GM21529 (cell line): ENCODE data around the gene LRRC47.
"Not testable (repeated sequence)": the region's sequence is repeated elsewhere in the genome, so short reads cannot be mapped to it uniquely, and the experiment has no call there.

Experiments used
- ATAC-seq: cut with Tn5 transposase; IDR thresholded peaks from one replicate; pipeline ENCODE4 v1.9.1; 2021; ENCODE audit not compliant: unreplicated experiment

Gene LRRC47

DNA sequence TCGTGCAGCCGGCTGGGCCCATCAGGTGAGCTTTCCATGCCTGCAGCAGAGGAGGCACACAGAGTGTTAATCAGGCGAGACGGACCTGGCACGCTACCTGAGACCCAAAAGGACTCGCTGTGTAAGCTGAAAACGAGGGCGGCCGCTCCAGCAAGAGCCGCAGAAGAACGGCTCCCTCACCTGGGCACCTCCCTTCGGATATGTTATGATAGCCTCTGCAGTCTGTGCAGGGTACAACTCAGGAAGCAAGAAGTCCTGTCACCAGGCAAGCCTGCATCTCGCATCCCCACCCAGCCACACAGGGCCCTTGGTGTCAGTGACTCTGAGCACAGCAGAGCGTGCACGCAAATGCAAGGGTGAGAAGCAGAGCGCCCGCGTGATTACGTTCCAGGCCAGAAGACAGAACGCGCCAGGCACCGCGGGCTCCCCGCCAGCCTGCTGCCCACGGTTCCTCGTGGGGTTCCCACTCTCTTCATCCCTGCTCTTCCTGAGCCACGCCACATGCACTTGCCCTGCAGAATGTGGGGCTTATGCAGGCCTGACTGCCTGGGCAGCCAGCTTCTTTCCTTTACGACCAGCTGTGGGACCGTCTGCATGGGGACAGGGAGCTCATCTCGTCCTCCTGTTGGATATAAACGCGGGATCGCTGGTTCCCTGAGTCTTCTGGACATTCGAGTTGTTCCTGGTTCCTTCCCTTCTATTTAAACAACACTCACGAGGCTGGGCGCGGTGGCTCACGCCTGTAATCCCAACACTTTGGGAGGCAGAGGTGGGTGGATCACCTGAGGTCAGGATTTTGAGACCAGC lies 20.2 kb upstream of the LRRC47 start:
- ATAC-seq = no peak

DNA sequence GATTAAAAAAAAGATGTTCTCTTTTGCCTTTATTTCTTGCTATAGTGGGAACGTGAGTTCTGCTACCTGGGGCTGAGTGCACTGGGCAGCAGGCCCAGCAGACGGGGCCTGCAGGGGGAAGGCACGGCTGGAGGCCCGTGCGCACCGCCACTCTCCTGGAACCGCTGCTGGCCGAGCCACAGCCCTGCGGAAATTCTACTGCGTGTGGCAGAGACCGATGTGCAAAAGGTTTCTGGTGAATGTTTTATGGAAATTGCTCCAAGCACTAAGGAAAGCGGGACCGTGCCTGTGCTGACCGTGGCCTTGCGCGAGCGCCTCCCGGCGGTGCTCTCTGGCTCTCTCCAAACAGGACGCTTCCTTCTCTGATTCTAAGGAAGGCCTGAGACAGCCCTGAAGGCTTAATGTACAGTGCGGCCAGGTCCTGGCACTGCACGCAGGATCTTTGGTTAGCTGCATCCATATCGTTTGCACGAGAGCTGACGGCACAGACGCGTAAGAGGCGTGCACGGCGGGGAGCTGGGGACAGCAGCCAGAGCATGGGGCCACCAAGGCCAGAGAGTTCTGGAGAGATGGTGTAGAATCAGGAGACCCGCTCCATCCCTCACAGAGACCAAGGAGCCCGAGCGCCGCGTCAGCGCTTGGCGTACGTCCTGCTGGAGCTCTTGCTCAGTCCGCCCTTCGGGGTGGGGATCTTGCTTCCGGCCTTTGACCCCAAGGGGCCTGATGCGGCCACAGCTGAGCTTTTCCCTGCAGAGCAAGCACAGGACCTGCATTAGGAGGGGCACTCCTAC lies 18.7 kb upstream of the LRRC47 start:
- no peak for ATAC-seq

DNA sequence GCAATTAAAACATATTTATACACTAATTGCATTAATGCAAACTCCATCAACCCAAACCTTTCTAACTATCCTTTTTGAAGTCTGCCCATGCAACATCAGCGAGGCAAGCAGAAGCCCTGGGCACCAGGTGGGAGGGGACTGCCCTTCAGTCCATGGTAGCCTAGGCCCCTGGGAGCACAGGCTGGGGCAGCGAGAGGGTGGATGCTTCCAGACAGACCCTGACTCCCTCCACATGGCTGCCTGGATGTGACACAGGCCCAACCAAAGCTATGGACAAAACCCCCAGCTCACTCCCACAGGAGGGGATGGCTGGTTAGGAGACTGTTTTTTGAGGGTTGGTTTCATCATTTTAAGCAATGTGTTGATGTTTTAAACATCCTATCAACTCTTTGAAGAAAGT lies 17.8 kb upstream of the LRRC47 start:
- ATAC-seq = no peak

GRCh38 chr1:3811595-3811911 lies 15.3 kb upstream of the LRRC47 start:
- ATAC-seq = no peak

- not testable (repeated sequence) for ATAC-seq
Observed at GRCh38 chr1:3810149-3810761, 14.0 kb upstream of the LRRC47 start.

- no peak for ATAC-seq
Observed at GRCh38 chr1:3809680-3810079, 13.4 kb upstream of the LRRC47 start.

GRCh38 chr1:3807769-3808168 lies 11.5 kb upstream of the LRRC47 start:
- no peak for ATAC-seq

- no peak for ATAC-seq
Observed at GRCh38 chr1:3805038-3805437, 8.7 kb upstream of the LRRC47 start.

DNA sequence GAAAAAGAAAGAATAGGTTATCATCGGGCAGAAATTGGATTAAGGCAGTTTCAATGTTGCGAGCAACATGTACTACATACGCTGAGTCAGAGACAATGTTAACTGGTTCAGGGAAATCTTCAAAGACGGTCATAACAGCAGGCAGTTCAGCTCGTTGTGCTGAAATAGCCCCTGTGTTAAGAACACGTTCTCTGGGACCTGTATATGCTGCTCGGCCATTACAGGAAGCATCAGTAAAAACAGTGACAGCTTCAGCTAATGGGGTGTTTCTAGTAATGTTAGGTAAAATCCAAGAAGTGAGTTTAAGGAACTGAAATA lies 8.3 kb upstream of the LRRC47 start:
- not testable (repeated sequence) for ATAC-seq

DNA sequence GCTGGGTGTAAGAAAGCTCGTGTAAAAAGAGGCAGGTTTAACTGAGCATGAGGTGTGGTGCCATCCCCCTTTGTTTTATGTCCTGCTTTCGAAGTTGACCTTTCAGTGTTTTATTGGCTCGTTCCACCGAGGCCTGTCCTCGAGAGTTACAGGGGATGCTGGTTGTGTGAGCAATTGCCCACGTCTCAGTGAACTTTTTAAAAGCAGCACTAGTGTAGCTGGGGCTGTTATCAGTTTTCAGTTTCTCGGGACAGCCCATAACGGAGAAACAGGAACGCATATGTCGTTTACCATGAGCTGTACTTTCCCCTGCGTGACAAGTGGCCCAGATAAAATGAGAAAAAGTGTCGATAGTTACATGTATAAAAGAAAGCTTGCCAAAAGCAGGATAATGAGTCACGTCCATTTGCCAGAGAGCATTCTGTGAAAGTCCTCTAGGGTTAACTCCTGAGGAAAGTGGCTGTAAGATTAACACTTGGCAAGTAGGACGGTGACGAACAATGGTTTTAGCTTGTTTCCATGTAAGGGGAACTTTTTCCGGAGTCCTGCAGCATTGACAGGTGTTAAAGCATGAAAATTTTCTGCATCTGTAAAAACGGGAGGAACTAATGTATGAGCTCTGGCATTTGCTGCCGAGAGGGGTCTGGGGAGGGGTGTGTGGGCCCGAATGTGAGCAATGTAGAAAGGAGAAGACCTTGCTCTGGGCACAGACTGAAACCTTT lies 7.8 kb upstream of the LRRC47 start:
- no peak for ATAC-seq

GRCh38 chr1:3800795-3801194 lies 4.5 kb upstream of the LRRC47 start:
- ATAC-seq = not testable (repeated sequence)

DNA sequence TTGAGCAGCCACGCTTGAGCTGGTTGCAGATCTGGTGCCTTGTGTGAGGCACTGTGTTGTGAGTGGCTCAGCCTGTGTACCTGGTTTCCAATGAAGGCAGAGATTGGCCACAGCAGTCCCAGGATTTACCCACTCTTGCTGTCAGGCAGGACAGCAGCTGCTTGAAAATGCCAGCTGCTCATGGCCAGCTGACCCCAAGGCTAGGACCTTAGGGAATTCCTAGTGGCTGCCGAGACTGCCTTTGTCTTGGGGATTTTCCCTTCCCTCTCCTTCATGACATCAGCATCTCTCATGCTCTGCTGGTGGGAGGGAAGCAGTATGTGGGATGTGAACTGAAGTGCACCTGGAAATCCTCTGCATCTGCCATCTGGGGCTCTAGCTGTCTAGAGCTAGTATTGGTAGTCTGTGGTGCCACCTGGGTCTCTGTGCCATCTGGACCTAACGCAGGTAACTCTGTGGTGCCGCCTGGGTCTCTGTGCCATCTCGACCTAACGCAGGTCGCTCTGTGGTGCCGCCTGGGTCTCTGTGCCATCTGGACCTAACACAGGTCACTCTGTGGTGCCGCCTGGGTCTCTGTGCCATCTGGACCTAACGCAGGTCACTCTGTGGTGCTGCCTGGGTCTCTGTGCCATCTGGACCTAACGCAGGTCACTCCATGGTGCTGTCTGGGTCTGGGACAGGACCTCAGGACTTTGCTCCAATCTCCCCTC lies 3.8 kb upstream of the LRRC47 start:
- ATAC-seq = no peak

DNA sequence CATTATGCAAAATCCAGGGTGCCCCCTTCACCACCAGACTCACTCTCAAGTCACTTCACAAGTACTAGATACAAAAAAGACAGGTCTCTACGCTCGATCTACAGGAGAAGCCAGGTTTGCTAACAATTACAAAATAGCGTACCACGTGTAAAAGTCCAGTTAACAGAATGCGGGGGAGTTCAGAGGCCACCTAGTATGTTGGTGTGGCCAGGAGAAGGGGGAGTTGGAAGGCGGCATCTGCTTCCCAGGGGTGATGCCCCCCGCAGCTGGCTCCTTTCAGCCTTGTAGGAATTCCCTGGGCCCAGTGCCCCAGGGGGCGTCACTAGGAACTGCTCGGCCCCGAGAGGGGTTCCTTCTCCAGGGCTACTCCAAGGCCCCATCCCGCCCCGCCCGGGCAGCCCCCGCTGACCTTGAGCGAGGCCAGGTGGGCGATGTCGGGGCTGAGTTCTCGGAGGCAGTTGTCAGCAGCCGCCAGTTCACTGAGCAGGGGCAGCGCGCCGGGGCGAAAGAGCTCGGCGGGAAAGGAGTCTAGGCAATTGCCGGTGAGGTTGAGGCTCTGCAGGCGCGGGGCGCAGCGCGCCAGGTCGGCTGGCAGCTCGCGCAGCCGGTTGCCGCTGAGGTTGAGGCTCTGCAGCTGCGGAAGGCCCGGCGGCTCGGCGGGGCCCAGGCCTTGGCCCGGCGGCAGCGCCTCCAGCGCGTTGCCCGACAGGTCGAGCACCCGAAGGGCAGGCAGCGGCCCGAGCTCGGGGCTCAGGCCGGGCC lies 664 bp downstream of the LRRC47 start:
- ATAC-seq = peak; percentile 3

DNA sequence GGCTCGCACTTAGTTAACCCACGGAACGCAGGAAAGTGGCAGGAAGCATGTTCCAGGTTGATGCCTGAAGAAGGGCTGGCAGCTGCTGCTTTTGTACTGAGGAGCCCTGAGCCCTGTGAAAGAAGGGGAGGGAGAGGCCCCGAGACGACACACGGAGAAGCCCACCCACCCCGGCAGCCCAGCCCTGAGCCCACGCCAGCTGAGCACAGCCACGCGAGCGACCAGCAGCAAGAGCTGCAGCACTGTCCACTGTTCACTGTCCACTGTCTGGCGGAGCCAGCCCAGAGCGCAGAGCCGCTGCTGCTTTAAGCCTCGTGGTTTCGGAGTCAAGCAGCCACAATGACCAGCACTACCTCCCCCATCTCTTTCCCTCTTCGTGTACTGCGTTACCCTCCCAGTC lies 5.3 kb downstream of the LRRC47 start:
- no peak for ATAC-seq

DNA sequence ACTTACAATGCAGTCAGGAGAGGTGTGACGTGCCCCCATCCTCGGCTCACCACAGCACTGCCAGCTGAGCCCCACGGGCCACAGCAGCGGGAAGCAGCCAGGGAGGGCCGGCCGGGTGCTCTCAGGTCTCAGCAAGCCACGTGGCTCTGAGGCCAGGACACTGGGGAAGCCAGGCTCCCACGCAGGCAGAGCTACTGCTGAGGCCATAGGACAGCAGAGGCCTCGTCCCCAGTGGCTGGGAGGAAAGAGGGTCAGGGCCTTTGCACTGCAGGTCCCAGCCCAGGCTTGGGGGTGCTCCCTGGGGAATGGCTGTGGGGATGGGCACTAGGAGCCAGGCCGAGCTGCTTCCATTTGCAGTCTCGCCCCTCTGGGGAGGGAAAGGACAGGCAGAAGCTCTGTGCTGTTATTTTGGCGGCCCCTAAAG lies 5.8 kb downstream of the LRRC47 start:
- ATAC-seq = no peak

DNA sequence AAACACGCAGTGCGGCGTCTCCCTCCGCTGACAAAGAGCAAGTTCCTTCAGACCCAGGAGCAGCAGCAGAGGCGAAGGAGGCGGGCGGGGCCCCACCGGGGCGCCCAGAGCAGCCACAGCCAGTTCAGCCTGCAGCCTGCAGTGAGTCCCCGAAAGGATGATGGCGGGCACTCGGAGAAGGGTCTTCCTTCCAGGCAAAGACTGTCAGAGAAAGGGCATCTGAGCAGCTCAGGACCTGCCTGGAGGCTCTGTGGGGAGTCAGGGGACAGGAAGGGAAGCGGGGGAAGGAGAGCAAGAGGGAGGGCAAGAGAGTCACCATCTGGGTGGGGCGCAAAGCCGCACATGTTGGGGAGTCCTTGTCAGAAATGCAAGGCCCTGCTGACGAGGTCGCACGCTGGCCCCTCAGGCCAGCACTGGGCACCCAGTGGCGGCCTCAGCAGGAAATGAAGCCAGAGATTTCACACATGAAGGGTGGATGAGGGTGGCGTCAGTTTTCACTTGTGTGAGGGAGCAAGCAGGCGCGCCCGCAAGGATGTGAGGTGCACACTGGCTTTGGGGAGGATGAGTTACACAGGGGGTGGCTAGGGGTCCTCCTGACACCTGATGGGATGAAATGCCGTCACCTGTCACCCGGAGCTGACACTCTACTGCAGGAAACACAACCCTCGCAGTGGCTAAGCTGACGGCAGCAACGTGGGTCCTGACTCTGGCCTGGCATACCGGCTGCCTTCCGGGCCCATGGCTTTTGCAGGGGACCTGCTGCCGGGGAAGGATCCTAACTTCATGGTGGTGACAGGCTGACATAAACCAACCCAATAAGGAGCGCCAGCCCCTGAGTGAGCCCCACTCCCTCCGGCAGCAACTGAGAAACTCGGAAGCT lies 6.6 kb downstream of the LRRC47 start:
- ATAC-seq = no peak

GRCh38 chr1:3788756-3789420 lies 7.4 kb downstream of the LRRC47 start:
- ATAC-seq = no peak

- no peak for ATAC-seq
Observed at GRCh38 chr1:3787745-3788605, 8.3 kb downstream of the LRRC47 start.
